Ramos (cell line): ENCODE measurements around the gene CDH13.

ENCODE experiments used
- in situ Hi-C: fragments of 300-500 bp; cut with MboI; formaldehyde crosslinking; loops from one replicate; pipeline ENCODE4 v1.14.3; 2022; ENCODE audit warnings: low sequenced_read_pairs; ENCODE audit not compliant: unreplicated experiment

CDH13 gene

DNA sequence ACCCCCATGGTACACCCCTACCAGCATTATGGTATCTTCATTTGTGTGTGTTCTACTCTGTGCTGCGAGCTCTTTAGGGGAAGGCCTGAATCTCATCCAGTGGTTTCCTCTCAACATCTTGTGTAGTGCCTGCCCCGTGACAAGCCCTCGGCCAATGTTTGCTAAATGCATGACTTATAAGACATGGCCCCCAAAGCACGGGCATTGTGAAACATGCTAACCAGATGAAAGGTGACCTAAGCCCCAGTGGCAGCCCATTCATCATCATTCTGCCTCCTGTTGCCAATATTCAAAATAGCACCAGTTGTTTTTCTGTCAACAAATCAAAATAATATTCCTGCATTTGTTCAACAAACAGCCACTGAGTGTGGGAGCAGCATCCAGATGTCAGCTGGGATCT, 1072.2 kb downstream of the CDH13 start:
- in situ Hi-C loops = no loop called here

DNA sequence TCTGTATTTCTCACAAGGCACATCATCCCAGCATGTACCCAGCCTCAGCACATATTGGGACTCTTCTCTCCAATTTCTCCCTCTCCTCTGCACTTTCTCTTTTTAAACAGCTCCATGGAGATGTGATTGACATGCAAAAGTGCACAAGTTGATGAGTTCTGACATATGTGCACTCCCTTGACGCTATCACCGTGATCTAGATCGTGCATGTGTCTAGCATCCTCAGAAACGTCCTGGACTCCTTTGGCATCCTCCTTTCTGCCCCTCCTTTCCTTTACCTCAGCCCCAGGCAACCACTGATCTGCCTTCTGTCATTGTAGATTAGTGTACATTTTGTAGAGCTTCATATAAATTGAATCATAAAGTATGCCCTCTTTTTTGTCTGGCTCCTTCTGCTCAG, 1073.0 kb downstream of the CDH13 start:
- in situ Hi-C loops = no loop called here

DNA sequence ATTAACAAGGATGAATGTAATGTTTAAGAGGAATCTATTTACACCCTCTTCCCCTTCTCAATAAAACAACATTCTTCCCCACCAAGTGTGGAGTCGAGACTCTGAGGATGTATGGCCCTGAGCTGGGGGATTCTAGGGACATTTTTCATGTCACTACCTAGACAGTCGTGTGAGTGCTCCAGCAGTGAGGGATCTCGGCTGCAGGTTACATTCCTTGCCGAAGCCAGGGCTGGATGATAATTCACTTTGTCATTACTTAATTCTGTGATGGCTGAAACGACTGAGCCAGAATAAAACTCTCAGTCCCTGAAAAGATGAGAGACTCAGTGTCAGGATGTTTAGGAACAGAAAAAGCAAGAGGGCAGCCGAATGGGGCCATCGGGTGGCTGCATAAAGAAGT, 1074.1 kb downstream of the CDH13 start:
- in situ Hi-C loops = no loop called here

- in situ Hi-C loops = no loop called here
Observed at GRCh38 chr16:83701494-83701893, 1074.7 kb downstream of the CDH13 start.

DNA sequence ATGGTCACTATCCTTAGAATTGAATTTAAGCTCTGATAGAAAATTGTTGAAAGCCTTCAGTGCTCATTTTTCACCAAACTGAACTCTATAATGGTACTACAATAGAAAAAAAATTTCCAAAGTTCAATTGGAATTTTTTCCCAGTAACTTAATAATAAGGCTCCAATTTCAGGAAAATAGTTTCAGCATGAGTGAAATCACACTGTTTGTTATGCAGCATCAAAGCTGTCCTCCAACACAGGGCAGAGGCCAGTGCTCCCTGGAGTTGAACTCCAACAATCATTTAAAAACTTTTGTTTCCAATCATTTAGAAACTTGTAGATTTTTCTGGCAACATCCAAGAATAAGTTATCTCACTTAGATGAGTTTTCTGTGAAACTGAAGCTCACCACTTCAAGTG, 1077.9 kb downstream of the CDH13 start:
- in situ Hi-C loops = no loop called here

GRCh38 chr16:83705856-83706255, 1079.1 kb downstream of the CDH13 start:
- in situ Hi-C loops = no loop called here

- in situ Hi-C loops = no loop called here
Observed at GRCh38 chr16:83706394-83706793, 1079.6 kb downstream of the CDH13 start.

GRCh38 chr16:83711069-83711468, 1084.3 kb downstream of the CDH13 start:
- in situ Hi-C loops = no loop called here

DNA sequence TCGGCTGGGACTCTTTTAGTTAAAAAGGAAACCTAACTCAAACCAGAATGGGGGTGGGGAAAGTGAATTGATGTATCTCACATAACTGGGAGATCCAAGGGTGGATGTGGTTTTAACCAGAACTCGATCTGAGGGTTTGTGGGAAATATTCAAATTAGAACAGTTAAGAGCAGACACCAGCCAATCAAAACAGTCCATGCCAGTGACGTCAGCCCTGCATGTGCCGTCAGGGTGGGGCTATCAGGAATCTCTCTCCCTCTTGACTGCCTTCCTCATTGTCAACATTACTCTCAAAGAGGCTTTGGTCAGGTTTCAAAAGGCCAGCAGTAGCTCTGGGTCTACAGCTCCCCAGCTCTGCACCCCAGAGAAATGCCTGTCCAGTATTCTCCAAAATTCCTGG, 1086.8 kb downstream of the CDH13 start:
- in situ Hi-C loops = no loop called here

DNA sequence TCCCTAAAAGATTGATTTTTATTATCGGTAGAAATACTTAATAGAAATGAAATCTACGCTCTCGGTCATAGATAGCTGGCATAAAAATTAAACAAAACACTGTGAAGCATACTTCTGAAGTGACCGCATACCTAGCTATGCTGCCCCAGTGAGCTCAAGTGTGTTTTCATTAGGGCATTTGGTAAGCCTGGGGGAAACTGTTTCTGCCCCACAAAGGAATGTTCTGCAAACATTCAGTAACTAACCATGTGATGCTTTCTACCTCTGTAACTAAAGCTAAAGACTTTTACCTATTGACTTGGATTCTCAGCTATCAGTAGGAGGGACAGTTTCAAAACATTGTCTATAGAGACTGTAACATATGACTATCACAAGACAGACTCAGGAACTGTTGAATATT, 1087.5 kb downstream of the CDH13 start:
- in situ Hi-C loops = no loop called here

GRCh38 chr16:83715217-83715920, 1088.6 kb downstream of the CDH13 start:
- in situ Hi-C loops = no loop called here

DNA sequence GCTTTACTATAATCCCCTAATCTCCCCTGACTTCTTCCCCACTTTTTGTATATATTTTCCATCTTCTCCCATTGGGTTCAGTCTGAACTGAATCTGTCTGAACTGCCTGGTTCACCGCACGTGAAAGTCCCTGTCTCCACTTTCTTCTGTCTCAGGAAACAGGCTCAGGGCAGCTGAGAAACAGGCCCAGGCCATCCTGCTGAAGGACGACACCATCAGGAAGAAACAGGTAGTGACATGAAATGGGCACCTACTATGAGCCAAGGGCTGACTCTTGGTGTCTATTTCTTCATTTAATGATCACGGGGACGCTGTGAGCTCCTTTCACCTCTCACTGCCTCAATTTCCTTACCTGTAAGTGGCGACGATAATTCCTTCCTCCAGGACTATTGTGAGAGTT, 1090.5 kb downstream of the CDH13 start:
- in situ Hi-C loops = no loop called here

DNA sequence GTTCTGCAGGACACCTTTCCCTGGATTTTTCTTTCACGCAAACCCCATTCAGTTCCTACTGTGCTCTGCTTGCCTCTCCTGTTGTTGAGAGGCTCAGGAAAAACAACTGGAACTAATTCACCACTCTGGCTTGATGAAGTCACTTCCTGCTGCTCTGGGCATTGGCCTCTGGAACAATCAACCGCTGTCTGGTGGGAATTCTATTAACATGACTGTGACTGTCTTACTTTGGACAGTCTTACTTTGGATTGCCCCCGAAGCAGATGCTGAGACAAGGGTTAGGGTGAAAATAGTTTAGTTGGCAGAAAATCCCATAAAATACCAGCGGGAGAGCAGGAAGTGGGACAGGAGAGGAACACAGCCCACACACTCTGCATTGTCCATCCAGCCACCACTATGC, 1091.0 kb downstream of the CDH13 start:
- in situ Hi-C loops = no loop called here

- in situ Hi-C loops = no loop called here
Observed at GRCh38 chr16:83720213-83720612, 1093.4 kb downstream of the CDH13 start.

GRCh38 chr16:83720981-83721380, 1094.2 kb downstream of the CDH13 start:
- in situ Hi-C loops = no loop called here

DNA sequence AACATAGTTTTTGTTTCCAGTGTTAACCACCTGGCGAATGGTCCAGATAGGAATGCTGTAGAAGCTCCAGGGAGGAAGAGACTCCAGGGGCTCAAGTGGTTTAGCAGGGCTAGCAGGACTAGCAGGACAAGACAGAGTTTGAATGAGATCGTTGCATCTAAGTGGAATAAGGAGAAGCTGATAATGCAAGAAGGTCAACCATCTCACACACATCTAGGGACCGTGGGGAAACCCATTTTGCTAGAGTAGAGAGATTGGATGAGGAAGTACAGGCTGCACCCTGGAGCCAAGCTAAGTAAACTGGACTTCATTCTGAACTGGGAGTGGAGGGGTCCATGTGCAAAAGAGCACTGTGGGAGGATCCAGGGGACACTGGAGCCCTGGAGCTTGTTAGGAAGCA, 1094.9 kb downstream of the CDH13 start:
- in situ Hi-C loops = no loop called here

DNA sequence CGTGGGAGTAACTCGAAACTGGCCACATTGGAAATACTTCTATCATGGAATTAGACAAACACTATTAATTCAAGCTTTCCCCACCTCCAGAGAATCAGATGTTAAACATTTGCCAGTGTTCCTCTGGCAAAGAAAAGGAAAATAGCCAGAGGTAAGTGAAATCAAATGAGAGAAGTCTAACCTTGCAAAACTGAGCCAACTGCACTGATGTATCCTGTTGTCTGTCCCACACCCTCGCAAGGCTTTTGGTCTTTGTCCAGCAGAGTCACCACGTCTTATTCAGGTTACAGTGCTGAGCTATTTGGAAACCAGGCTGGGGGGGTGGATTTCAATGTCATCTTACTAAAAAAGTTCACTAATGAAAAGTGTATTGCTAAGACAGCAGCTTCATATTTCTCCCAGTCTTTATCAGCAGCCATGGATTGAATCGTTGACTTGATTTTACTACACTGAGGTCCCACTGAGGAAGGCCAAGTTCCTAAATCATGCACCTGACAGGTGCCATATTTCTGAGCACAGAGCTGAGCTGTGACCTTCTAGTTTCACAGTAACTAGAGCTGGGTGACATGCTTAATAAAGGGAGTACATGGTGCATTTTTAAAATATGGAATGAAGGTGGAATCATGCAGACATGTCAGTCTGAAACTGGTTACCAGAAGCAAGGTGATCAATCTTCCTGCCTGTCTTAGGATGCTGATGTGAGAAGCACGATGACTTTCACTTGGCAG, 1095.9 kb downstream of the CDH13 start:
- in situ Hi-C loops = no loop called here

DNA sequence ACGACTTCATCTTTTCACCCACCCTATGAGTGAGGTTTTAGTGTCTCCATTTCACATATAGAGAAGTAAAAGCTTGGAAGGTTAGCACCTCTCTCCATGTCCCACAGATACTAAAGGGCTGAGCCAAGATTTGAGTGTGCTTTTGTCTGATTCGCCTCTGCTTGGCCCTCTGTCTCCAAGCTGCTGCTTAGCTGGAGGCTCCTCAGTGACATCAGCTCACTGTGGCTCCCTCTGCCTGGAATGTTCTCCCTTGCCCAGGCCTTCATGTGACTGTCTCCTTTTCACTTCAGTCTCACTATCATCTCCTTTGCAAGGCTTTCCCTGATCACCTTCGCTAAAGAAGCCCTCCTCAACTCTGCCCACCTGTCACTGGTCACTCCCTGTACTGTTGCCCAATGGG, 1096.5 kb downstream of the CDH13 start:
- in situ Hi-C loops = no loop called here

DNA sequence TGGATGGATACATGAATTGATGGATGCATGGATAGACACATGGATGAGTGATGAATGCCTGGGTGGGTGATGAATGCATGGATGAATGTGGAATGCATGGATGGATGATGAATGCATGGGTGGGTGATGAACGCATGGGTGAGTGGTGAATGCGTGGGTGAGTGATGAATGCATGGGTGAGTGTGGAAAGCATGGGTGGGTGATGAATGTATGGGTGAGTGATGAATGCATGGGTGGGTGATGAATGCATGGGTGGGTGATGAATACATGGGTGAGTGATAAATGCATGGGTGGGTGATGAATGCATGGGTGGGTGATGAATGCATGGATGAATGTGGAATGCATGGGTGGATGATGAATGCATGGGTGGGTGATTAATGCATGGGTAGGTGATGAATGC, 1097.1 kb downstream of the CDH13 start:
- in situ Hi-C loops = no loop called here

DNA sequence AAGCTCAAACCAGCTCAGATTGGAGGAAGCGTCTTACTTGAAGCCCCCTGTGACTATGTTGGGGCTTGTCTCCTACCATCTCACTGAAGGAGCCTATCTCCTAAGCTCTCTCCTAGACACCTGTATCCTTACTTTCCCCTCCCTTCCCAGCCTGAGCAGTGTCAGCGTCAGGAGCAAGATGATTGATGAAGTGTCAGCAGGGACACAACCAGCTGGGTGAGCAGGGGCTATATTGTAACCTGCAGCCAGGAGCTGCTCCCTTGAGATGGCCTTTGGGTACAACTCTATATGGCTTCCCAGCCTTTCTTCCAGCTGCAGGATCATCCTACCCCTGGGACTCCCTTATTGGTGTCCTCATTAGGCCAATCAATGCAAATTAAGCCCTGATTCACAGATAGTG, 1097.8 kb downstream of the CDH13 start:
- in situ Hi-C loops = no loop called here

GRCh38 chr16:83725313-83725712, 1098.5 kb downstream of the CDH13 start:
- in situ Hi-C loops = no loop called here

DNA sequence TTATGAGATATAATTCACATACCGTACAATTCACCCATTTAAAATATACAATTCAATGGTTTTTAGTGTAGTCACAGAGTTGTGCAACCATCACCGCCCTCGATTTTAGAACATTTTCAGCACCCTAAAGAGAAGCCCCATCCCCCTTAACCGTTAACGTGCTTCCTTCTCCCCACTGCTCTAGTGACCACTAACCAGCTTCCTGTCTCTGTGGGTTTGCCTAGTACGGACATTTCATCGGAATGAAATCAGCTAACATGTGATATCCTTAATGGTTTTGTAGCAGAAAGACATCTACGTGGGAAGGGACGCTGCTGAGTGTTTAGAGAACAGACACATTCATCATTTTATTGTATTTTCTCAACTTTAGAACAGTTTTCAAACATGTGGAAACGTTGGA, 1100.2 kb downstream of the CDH13 start:
- in situ Hi-C loops = no loop called here
